ENCODE results near the gene CARMIL3.

CARMIL3 gene

GRCh38 chr14:24062216-24062980, 10.6 kb downstream of the CARMIL3 start:
- no peak for DNase-seq (ENCODE audit: low spot score)
- FAIRE-seq = no peak

DNA sequence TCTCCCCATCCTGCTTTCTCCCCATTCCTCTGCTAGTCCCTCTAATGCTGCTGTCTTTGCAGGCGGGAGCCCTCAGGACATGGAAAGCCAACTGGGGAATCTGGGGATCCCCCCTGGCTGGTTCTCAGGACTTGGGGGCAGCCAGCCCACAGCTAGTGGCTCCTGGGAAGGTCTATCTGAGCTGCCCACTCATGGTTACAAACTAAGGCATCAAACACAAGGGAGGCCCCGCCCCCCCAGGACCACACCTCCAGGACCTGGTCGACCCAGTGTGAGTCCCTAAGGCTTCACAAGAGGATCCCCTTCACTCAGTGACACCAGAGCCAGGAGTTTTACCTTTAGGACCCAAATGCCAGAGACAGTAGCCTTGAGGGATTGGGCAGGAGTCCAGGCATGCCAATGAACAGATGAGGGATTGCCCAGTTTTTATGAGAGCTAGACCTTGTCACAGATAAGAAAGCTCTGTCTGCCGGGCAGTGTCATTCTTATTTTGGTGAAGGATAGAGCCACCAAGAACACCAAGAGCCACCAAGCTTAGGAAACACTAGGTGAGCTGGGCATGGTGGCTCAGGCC, 11.5 kb downstream of the CARMIL3 start:
- no peak for DNase-seq (ENCODE audit: low spot score)
- FAIRE-seq = no peak

DNA sequence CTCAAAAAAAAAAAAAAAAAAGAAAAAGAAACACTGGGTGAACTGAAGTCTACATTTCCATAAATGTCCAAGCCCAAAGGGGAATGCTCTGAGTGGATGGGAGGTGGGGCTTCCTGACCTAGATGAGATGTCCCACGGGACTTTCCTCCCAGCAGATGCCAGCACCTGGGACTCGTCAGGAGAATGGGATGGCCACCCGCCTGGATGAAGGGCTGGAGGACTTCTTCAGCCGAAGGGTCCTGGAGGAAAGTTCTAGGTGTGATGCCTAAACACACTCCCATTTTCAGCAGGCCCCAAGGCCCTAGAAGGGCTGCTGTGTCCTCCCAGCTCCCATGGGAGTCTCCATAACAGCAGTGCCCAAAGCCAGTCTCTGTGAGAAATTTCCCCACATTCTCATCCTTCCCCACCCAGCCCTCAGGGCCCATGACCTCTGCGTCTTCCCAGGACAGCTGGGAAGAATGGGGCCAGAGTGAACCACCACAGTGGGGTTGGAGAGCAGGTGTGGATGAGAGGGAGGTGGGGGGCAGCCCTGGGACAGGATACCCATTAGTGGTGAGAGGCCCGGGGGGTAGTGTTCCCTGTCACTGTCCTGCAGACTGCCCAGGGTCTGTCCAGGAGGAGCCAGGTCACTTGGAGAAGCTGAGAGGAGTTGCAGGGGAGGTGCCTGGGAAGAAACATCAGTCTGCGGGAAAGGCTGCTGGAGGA, 12.4 kb downstream of the CARMIL3 start:
- FAIRE-seq (no peak), DNase-seq (ENCODE audit: low spot score) (no peak)

DNA sequence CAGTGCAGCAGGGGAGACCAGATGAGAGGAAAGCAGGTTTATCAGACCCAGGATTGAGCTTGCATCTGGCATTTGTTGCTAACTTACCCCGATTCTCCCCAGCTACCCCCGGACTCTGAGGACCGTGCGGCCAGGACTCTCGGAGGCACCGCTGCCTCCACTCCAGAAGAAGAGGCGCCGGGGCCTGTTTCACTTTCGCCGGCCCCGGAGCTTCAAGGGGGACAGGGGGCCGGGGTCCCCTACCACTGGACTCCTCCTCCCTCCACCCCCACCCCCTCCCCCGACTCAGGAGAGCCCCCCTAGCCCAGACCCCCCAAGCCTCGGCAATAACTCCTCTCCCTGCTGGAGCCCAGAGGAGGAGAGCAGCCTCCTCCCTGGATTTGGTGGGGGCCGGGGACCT, 13.0 kb downstream of the CARMIL3 start:
- DNase-seq (ENCODE audit: low spot score) (no peak), FAIRE-seq (no peak)

DNA sequence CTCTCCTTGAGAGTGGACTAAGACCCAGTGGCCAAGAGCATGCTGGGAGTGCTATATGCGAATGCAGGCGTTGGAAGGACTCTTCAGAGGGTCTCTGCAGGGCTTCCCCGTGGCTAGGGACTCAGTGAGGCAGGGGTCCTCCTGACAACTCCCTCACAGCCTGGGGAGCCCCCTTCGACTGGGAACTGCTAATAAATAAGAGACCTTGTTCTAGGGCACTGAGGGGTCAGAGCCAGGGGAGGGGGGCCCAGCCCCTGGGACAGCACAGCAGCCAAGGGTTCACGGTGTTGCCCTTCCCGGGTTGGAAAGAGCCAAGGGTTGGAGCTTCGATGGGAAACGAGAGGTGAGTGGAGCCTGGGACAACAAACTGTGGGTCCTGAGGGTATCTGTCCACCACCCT, 13.6 kb downstream of the CARMIL3 start:
- no peak for FAIRE-seq

DNA sequence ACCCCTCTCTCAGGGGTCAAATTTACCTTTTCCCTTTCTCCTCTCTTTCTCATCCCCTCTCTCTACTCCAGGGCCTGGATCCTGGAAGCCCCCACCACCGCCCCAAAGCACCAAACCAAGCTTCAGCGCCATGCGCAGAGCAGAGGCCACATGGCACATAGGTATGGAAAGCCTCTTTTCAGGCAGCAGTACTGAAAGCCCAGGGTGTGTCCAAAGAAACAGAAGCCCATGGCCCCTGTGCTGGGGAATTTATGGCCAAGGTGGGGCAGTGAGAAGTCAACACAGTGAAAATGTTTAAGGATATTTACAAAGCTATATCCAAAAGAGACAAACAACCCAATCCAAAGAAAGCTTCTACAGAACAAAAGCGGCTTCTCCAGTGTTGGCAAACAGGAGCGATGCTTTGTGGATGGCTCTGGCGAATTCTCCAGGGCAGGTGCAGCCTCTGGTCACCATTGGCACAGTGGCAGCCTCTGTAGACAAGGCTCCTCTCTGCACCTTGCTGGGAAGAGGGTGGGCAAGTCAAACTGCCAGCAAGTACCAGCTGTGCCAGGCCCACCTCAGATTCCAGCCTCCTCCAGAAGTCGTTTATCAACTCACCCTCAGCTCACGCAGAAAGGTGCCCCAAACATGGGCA, 14.8 kb downstream of the CARMIL3 start:
- DNase-seq (ENCODE audit: low spot score) = no peak
- no peak for FAIRE-seq

More for the DNA sequence above, 13.6 kb downstream of the CARMIL3 start:
- DNase-seq (ENCODE audit: low spot score) = no peak

- FAIRE-seq = no peak
These were observed 15.6 kb downstream of the CARMIL3 start for GRCh38 chr14:24067133-24068082.

DNA sequence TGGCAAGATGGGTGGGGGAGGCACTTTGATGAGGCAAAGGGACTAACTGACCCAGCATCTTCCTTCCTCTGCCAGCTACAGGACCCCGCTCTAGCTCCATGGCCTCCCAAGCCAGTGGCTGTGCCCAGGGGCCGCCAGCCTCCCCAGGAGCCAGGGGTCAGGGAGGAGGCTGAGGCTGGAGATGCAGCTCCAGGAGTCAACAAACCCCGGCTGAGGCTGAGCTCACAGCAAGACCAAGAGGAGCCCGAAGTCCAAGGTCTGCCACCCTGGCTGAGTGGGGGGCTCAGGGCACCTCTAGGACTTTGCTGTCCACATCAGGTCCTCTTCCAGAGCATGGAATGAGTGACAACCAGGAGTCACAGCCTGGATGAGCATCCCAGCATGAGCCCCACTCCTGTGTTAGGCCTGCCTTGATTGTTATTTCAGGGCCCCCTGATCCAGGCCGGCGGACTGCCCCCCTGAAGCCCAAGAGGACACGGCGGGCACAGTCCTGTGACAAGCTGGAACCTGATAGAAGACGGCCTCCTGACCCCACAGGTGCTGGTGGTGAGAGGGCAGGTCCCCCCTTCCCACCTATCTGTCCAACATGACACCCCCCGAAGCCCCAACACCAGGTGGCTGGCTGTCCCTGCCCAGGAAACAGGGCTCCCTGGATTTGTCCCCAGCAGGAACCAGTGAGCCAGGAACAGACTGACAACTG, 17.1 kb downstream of the CARMIL3 start:
- FAIRE-seq = no peak
- no peak for DNase-seq (ENCODE audit: low spot score)

More at GRCh38 chr14:24067133-24068082, 15.6 kb downstream of the CARMIL3 start:
- DNase-seq (ENCODE audit: low spot score) = no peak

DNA sequence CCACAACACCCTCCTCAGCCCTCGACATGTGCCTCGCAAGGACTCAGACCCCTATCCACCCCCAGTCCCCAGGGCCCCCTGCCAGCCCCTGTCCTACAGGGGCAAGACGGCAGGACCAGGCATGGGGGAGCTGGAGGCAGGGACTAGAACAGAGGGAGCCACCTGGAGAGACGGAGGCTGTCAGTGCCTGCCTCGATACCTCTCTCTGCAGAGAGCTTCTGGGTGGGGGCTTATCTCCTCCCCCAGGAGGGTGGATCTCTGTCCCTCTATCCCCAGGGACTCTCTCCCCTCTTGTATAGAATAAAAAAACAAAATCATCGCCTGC, 17.6 kb downstream of the CARMIL3 start:
- no peak for FAIRE-seq
- no peak for DNase-seq (ENCODE audit: low spot score)

DNA sequence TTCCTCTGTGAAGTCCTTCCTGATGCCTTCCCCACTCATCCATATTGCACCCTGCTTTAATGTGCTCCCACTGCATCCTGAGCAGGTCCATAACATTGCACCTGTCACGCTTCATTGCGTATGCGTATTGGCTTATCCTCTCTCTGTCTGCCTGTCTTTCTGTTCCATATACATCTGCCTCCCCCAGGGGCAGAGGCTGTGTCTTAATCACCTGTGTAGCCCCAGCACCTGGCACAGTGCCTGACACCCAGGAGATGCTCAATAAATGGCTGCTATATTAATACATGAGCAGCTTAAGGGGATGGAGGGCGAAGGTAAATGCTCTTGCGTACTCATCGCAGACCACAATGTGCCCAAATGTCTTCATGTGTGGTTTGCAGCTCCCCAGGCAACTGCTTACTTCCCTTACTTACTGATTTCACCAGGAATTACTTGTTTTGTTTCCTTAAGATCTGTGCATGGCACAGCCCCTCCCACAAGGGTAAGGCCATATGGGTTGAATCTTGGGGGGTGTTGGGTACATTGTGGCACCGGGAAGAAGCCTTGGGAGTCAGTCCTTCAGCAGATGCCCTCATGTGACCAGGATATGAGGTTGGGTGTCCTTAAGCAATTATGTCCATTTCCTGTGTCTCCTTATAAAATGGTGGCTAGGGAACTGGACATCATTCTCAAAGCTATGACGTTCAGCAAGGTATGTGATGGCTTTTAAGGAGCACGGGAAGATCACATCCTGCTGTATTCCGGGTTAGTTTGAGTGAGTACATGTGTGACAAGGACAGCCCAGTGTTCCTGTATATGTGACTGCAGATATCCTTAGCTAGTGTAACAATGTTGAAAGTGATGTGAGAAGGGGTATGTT, 18.7 kb downstream of the CARMIL3 start:
- DNase-seq (ENCODE audit: low spot score) (no peak), FAIRE-seq (no peak)

- FAIRE-seq = no peak
- DNase-seq (ENCODE audit: low spot score) = no peak
These were observed 19.4 kb downstream of the CARMIL3 start, which contains the start of gene CPNE6 for GRCh38 chr14:24071144-24071697. CPNE6 (plus strand) TSS chr14:24071562; CDS start chr14:24072937, 1,375 bp downstream.

DNA sequence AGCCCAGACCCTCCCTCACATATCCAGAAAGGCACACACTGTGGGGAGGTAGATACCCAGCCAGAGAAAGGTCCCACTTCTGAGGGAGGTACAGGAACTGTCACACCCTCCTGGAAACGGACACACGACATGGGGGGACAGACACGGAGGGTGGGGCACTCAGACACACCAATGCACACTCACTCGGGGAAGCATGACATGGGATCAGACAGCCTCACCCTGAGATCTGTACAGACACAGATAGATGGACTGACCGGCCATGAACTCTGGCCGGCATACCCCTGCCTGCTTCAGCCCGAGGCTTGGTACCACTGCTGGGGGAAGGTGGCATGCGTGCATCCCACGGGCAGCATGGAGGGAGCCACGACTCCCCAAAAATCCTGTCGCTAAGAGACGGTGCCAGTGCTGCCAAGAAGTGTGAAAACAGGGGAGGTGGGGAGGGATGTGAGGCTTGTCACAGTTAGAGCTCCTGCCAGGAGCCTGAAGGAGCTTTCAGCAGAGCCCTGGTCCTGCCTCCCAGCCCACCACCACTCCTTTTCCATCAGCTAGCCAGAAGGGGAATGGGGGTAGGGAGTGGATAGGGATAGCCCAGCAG, 20.1 kb downstream of the CARMIL3 start:
- FAIRE-seq (no peak), DNase-seq (ENCODE audit: low spot score) (no peak)

- no peak for FAIRE-seq
- no peak for DNase-seq (ENCODE audit: low spot score)
These were observed 20.6 kb downstream of the CARMIL3 start for GRCh38 chr14:24072436-24072835.

- no peak for FAIRE-seq
- no peak for DNase-seq (ENCODE audit: low spot score)
These were observed 21.4 kb downstream of the CARMIL3 start for GRCh38 chr14:24072881-24073877.

DNA sequence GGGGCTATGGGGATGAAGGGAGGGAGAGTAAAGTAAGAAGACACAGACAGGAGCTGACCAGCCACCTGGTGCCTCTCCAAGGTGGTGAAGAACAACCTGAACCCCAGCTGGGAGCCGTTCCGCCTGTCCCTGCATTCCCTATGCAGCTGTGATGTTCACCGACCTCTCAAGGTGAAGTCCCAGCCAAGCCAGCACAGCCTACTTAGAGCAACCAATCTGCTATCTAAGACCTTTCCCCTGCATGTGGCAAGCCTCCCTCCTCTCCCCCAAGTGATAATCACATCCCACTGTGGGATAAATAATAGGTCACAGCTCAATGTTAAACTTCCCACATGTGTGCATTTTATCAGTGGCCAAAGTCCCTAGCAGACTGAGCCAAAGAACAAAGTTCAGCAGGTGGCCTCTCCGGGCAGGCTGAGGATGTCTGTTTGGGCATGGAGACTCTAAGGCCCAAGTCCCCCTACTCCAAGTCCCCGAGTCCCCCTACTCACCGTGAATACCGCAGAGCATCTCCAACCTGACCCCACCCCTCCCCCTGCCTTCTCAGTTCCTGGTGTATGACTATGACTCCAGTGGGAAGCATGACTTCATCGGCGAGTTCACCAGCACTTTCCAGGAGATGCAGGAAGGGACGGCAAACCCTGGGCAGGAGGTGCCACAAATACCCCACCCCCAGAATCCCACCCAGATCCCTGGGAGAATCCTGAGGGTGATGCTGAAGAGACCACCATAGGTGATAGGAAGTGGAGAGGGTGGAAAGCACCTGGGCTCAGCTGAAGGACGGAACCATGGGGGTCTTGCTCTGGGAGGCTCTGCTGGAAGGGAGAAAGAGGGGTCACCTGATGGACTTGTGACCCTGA, 23.0 kb downstream of the CARMIL3 start:
- no peak for DNase-seq (ENCODE audit: low spot score)

DNA sequence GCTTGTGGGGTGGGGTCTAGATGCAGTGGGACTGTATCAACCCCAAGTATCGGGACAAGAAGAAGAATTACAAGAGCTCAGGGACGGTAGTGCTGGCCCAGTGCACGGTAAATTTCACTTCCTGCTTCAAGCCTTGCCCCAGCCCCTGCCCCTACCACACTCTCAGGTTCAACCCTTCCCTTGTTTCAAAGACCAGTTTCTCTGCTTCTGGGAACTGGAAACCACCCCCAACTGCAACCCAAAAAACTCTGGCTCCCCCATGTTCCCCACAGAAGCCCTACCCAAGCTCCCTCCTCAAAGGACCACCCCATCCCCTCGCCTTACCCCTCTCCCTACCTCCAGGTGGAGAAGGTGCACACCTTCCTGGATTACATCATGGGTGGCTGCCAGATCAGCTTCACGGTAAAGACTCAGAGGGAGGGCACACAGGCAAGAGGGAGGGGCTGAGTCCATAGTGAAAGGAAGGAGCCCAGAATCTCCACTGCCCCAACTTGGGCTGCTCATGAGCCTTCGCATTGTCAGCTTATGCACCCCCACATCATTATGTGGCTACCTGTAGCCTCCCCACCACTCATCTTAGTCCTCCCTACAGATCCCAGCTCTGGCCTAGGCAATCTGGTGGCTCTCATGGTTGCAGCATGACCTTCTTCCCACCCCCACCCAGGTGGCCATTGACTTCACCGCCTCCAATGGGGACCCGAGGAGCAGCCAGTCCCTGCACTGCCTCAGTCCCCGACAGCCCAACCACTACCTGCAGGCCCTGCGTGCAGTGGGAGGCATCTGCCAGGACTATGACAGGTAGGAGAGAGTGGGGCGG, 23.9 kb downstream of the CARMIL3 start:
- FAIRE-seq (no peak), DNase-seq (ENCODE audit: low spot score) (no peak)

More for the DNA sequence above, 23.0 kb downstream of the CARMIL3 start:
- FAIRE-seq = no peak

Measured in RCC 7860 (cell line).